SK-N-SH (cell line): ENCODE results near the gene ZNF217. TPM values are rescaled to one million over a fixed set of nuclear protein-coding genes. Genes with fewer than 3 reads are reported as not detected.

Source experiments
- CTCF ChIA-PET: fragments of 300-600, 350-600 bp; formaldehyde crosslinking; extraction: SDS; loops from one replicate; lab custom pipeline; 2021; lab: Yijun Ruan, JAX
- POLR2A ChIA-PET: fragments of 350-600 bp; sonication (Branson Sonifier 250); formaldehyde crosslinking; extraction: SDS; loops from one replicate; lab custom pipeline; 2020; ENCODE audit warnings: antibody characterized with exemption, inconsistent platforms; lab: Yijun Ruan, JAX
- DNase-seq: peaks from one replicate; pipeline ENCODE4 v3.0.0; 2012
- H2AFZ ChIP-seq: fragments of 200-600 bp; sonication (generic); 2 replicates; pipeline ENCODE4 v1.8.1; 2016; ENCODE audit warnings: antibody characterized with exemption, mild to moderate bottlenecking, low read depth
- H3F3A ChIP-seq: fragments of 200-600 bp; sonication (generic); replicated peaks from 2 replicates; pipeline ENCODE3; 2016; ENCODE audit warnings: antibody characterized with exemption, mild to moderate bottlenecking; ENCODE audit not compliant: insufficient read depth
- H3K27ac ChIP-seq, 2 experiments: fragments of 200-500 bp in 1 of 2; fragments of 200-600 bp in 1 of 2; sonication (Bioruptor generic) in 1 of 2; sonication (generic), shearing (Covaris generic) in 1 of 2; 2 replicates each; pipeline versions ENCODE4 v1.5.1 to v1.6.1; 2014 to 2016; ENCODE audit warnings: low read depth in 2 of 2, inconsistent platforms in 1 of 2, low read length in 1 of 2, mild to moderate bottlenecking in 1 of 2, mixed read lengths in 1 of 2
- H3K27me3 ChIP-seq: fragments of 200-600 bp; sonication (generic), shearing (Covaris generic); 2 replicates; pipeline ENCODE4 v1.6.1; 2016; ENCODE audit warnings: mixed run types; ENCODE audit not compliant: insufficient read depth
- H3K36me3 ChIP-seq, 2 experiments: fragments of 200-500 bp in 1 of 2; fragments of 200-600 bp in 1 of 2; sonication (Bioruptor generic) in 1 of 2; sonication (generic) in 1 of 2; replicated peaks in 1 of 2; 2 replicates each; pipeline versions ENCODE3 to v1.5.1; 2014 to 2016; ENCODE audit warnings: low read length in 1 of 2, mild to moderate bottlenecking in 1 of 2; ENCODE audit not compliant: insufficient read depth in 2 of 2, control insufficient read depth in 1 of 2
- H3K4me1 ChIP-seq, 2 experiments: fragments of 200-500 bp in 1 of 2; fragments of 200-600 bp in 1 of 2; sonication (Bioruptor generic) in 1 of 2; sonication (generic), shearing (Covaris generic) in 1 of 2; 2 replicates each; pipeline versions ENCODE4 v1.5.1 to v1.6.1; 2014 to 2016; ENCODE audit warnings: low read depth in 1 of 2, low read length in 1 of 2, mixed run types in 1 of 2; ENCODE audit not compliant: insufficient read depth in 2 of 2, control insufficient read depth in 1 of 2
- H3K4me2 ChIP-seq: fragments of 200-600 bp; sonication (generic), shearing (Covaris generic); 2 replicates; pipeline ENCODE4 v1.6.1; 2017; ENCODE audit warnings: mixed run types
- H3K4me3 ChIP-seq, 2 experiments: fragments of 200-500 bp in 1 of 2; fragments of 200-600 bp in 1 of 2; sonication (Bioruptor generic) in 1 of 2; sonication (generic), shearing (Covaris generic) in 1 of 2; 2 replicates each; pipeline versions ENCODE4 v1.5.1 to v1.8.1; 2014 to 2016; ENCODE audit warnings: low read depth in 2 of 2, inconsistent platforms in 1 of 2, low read length in 1 of 2, mild to moderate bottlenecking in 1 of 2, mixed read lengths in 1 of 2, moderate library complexity in 1 of 2
- H3K79me2 ChIP-seq: fragments of 200-600 bp; sonication (generic); 2 replicates; pipeline ENCODE4 v1.8.1; 2017; ENCODE audit warnings: mild to moderate bottlenecking; ENCODE audit not compliant: insufficient read depth
- H3K9ac ChIP-seq: fragments of 200-600 bp; sonication (generic); 2 replicates; pipeline ENCODE4 v1.6.1; 2017; ENCODE audit warnings: mixed run types
- H3K9me2 ChIP-seq: fragments of 200-600 bp; sonication (generic); 2 replicates; pipeline ENCODE4 v1.6.1; 2017; ENCODE audit warnings: mixed run types
- H3K9me3 ChIP-seq: fragments of 200-600 bp; sonication (generic); 2 replicates; pipeline ENCODE4 v1.6.1; 2017; ENCODE audit warnings: mixed run types, mild to moderate bottlenecking, moderate library complexity
- H4K20me1 ChIP-seq: fragments of 200-600 bp; sonication (generic); 2 replicates; pipeline ENCODE4 v1.6.1; 2017; ENCODE audit warnings: mild to moderate bottlenecking, mixed run types; ENCODE audit not compliant: insufficient read depth
- CTCF ChIP-seq: fragments of 200-600 bp; sonication (generic); IDR thresholded peaks from 2 replicates; pipeline ENCODE4 v1.6.1; 2017; ENCODE audit warnings: antibody characterized with exemption, mild to moderate bottlenecking, moderate library complexity
- GATA2 ChIP-seq: sonication (generic); formaldehyde crosslinking; IDR thresholded peaks from 2 replicates; pipeline ENCODE4 v1.5.0; 2020; ENCODE audit warnings: mild to moderate bottlenecking, missing genetic modification reagents
- MAX ChIP-seq: IDR thresholded peaks from 2 replicates; pipeline ENCODE4 v1.4.0; 2012; ENCODE audit warnings: low read depth
- MEF2A ChIP-seq: IDR thresholded peaks from 2 replicates; pipeline ENCODE4 v1.4.0; 2012; ENCODE audit warnings: low read depth, borderline replicate concordance
- NRF1 ChIP-seq: IDR thresholded peaks from 2 replicates; pipeline ENCODE4 v1.6.1; 2012; ENCODE audit warnings: low read depth, mild to moderate bottlenecking, low read length
- RCOR1 ChIP-seq: fragments of 150-350 bp; IDR thresholded peaks from 2 replicates; pipeline ENCODE4 v1.6.1; 2017; ENCODE audit warnings: antibody characterized with exemption, low read length
- RFX5 ChIP-seq: IDR thresholded peaks from 2 replicates; pipeline ENCODE4 v1.6.1; 2012; ENCODE audit warnings: mild to moderate bottlenecking, improper control_type of control experiment, low read length
- RXRA ChIP-seq: IDR thresholded peaks from 2 replicates; pipeline ENCODE4 v1.4.0; 2012; ENCODE audit warnings: low read depth, mild to moderate bottlenecking, borderline replicate concordance
- SMC3 ChIP-seq: IDR thresholded peaks from 2 replicates; pipeline ENCODE4 v1.6.1; 2012; ENCODE audit warnings: low read depth, low read length, improper control_type of control experiment
- TEAD4 ChIP-seq: IDR thresholded peaks from 2 replicates; pipeline ENCODE4 v1.4.0; 2012; ENCODE audit warnings: mild to moderate bottlenecking, borderline replicate concordance; ENCODE audit not compliant: insufficient read depth
- USF1 ChIP-seq: IDR thresholded peaks from 2 replicates; pipeline ENCODE4 v1.4.0; 2012; ENCODE audit warnings: low read depth, borderline replicate concordance
- USF2 ChIP-seq: fragments of 150-350 bp; IDR thresholded peaks from 2 replicates; pipeline ENCODE4 v1.6.1; 2017; ENCODE audit warnings: antibody characterized with exemption, low read length, low read depth, borderline replicate concordance
- ZBTB33 ChIP-seq: IDR thresholded peaks from 2 replicates; pipeline ENCODE4 v1.4.0; 2012; ENCODE audit warnings: low read depth, borderline replicate concordance
- WGBS: methylation state at CpG from one replicate; pipeline ENCODE4 v1.1.6; 2017; ENCODE audit warnings: low lambda C conversion rate; 5-methylcytosine and 5-hydroxymethylcytosine counted together
- polyA plus RNA-seq, 3 experiments: library from polyadenylated mRNA; depleted of rRNA; stranded (reverse); fragments of >200 nt; gene quantifications; 2 replicates each; pipeline ENCODE4 v1.2.3, GENCODE V29; 2012

ZNF217 gene
- polyA plus RNA-seq, 1 of the 3 experiments (the other 2 are of a cell fraction) = 6.9 TPM

DNA sequence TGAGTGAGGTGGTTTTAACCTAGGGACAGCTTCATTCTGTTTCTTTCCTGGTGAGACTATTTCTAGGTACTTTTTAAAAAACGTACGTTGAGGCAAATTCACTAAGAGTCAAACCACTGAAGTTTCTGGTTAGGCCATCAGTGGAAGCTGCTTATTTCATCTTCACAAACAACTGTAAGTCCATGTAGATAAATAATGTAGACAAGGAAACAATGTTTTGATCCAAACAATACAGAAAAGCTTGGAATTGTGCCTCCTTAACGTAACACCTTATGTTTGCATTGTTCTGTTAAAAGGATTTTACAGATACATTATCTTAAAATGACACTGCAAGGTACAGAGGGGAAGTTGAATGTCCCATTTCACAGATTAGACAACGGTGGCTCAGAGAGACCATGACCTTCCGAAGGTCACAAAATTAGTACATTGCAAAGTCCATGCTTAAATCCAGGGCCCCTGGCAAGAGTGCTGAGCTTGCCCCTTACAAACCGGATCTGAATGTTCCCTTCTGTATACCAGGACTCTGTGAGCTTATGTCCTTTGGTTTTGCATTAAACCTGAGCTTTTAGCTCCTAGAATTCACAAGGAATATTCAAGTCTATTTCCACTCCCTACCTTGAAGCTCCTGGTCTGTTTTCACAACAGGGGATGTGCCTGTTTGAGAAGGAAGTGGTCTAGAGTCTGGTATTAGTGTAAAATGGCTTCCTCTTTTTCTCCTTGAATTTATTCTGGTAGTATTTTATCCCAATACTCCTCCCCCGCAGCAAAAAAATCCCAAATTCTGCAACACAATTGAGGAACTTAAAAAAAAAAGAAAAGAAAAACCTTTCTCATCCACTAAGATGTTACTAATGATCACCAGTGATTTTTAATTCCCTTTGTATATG is 28.9 kb upstream of the ZNF217 start:
- Histone ChIP-seq H3K79me2 (no peaks in the 10 kb centered on the region), H4K20me1 (no peaks in the 10 kb centered on the region), H3K9me2 (no peaks in the 10 kb centered on the region), H3K36me3 (no peaks in the 10 kb centered on the region), H3K9me3 (no peaks in the 10 kb centered on the region), H3K27ac (peak overlapping the region; percentile 90 to 98), H3K4me3 (no peak overlapping the region; a peak in 1 of 4 replicates), H3K4me2 (peak overlapping the region; percentile 74), H3F3A (peaks cover 40% of the 10 kb centered on the region), H3K9ac (peak overlapping the region; percentile 85), H2AFZ (peak overlapping the region; percentile 82), H3K4me1 (peaks cover 19 to 32% of the 10 kb centered on the region in 2 experiments), H3K27me3 (no peaks in the 10 kb centered on the region)
- POLR2A ChIA-PET = interaction anchor here (0.9 to 2.6 kb wide), 2 partner anchors 9 to 28 kb away, joined by 3 to 5 read pairs; partner anchors contain the start of gene ZNF217
- 64% methylated on average over 7 of the region's 7 CpGs for WGBS
- TF ChIP-seq SMC3 = no peak
- TF ChIP-seq GATA2 (CRISPR knock-in tag) = no peak
- no peak for TF ChIP-seq NRF1
- TF ChIP-seq RCOR1 = no peak
- TF ChIP-seq MEF2A = no peak
- TF ChIP-seq USF1 = no peak
- TF ChIP-seq ZBTB33 = no peak
- TF ChIP-seq MAX = no peak
- no peak for TF ChIP-seq TEAD4
- no peak for TF ChIP-seq RFX5
- no peak for TF ChIP-seq RXRA
- TF ChIP-seq CTCF = no peak
- TF ChIP-seq USF2 = no peak
- CTCF ChIA-PET = interaction anchor here (0.7 to 2.2 kb wide), 10 partner anchors 10 to 294 kb away, joined by 3 to 6 read pairs (median 4); partner anchors contain the start of gene ZNF217
- no peak for DNase-seq
